Activated CD4-positive, alpha-beta T cell treated with anti-CD3 and anti-CD28 coated beads, Interleukin-2, Interleukin-4, amounts not matched to agents 100 ng/mL and 50 ng/mL, durations not matched to agents 16 hours and 8 hours (primary cell): ENCODE measurements around the gene DOCK8.
"Not testable (repeated sequence)": the region's sequence is repeated elsewhere in the genome, so short reads cannot be mapped to it uniquely, and the experiment has no call there.

ENCODE experiments used
- DNase-seq: peaks from one replicate; pipeline ENCODE4 v3.0.0-alpha.2; 2020; ENCODE audit warnings: low spot score

Gene DOCK8

DNA sequence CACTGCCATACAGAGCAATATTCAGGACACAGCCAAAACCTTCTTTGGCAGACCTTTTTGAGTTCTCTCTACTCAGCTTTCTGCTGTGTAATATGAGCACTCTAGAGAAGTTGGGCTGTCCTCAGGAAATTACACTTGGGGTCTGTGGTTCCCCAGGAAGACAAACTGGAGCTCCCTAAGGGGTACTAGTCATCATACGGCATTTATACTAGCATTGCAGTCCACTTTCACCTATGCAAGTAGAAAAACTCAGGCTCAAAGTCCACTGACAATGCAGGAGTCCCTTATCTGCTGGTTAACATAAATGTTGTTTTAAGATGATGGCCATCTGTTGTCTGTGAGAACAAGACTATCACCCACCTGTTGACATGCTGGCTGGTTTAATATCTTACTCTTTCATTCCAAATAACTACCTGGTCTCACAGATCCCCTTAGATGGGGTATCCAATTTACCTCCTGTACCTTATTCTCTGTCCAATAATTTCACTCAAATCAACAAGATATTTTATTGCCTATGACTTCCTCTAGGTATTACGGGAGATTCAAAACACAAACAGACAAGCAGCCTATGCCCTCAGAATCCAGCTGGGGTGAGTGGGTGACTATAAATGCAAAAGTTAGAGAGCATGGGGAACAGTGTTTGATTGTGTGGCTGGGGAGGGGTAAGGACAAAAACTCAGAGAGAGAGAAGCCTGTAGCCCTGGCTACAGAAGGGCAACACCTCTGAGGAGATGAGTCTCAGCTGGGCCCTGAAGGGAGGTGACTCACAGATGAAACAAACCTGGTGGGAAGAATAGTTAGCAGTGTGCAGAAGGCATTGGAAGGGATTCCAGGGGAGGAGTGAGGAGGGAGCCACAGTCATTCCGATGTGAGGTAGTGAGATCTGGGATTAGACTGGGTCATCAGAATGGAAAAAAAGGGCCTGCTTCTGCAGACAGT is 10.2 kb downstream of the DOCK8 start:
- no peak for DNase-seq

DNA sequence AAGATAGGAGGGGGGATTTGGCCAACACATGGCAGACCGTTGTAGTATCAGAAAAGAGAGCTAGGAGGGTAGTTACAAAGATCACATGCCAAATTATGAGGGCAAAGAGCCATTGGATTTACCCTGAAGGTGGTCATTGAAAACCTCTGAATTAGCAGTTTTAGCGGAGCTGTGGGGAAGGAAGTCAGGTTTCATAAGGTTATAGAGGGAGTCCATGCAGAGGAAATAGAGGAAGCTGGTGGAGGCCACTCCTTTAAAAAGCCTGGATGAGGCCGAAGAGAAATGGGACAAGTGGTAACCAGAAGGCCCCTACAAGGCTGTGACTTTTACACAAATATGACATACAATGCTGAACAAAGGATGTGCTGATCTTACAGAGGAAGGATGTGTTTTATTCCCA is 13.2 kb downstream of the DOCK8 start:
- DNase-seq = no peak

DNA sequence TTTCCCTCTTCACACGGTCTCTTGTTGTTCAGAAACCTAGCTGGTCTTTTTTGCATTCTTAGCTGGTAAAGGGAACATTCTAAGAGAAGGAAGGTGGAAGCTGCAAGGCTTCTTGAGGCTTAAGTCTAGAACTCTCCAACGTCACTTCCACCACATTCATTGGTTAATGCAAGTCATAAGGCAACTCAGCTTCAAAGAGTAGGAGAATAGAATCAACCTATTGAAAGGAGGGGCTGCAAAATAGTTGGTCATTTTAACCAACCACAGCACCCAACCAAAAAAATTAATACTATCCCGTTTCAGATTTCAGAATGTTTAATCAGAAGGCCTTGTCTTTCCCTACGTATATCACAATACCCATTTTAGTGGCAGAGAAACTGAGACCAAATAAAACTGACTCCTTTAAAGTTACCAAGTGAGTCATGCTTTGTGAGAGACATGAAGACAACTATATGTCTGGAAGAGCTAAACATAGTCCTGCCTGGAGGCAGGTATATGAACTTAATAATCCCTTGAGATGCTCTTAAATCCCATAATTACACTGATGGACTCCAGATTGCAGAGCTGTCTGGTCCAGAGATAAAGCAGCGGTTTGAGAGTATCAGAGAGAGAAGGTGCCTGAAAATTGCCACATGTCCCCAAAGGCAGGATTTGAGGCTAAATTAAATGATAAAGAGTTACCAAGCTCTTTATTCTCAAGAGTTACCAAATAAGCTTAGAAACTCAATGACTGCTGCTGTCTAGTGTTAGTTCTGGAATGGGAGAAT is 14.4 kb downstream of the DOCK8 start:
- DNase-seq = no peak

DNA sequence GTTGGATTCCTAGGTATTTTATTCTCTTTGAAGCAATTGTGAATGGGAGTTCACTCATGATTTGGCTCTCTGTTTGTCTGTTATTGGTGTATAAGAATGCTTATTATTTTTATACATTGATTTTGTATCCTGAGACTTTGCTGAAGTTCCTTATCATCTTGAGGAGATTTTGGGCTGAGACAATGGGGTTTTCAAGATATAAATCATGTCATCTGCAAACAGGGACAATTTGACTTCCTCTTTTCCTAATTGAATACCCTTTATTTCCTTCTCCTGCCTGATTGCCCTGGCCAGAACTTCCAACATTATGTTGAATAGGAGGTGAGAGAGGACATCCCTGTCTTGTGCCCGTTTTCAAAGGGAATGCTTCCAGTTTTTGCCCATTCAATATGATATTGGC is 17.0 kb downstream of the DOCK8 start:
- not testable (repeated sequence) for DNase-seq

DNA sequence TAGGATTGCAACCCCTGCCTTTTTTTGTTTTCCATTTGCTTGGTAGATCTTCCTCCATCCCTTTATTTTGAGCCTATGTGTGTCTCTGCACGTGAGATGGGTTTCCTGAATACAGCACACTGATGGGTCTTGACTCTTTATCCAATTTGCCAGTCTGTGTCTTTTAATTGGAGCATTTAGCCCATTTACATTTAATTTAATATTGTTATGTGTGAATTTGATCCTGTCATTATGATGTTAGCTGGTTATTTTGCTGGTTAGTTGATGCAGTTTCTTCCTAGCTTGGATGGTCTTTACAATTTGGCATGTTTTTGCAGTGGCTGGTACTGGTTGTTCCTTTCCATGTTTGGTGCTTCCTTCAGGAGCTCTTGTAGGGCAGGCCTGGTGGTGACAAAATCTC is 19.0 kb downstream of the DOCK8 start:
- DNase-seq = not testable (repeated sequence)

DNA sequence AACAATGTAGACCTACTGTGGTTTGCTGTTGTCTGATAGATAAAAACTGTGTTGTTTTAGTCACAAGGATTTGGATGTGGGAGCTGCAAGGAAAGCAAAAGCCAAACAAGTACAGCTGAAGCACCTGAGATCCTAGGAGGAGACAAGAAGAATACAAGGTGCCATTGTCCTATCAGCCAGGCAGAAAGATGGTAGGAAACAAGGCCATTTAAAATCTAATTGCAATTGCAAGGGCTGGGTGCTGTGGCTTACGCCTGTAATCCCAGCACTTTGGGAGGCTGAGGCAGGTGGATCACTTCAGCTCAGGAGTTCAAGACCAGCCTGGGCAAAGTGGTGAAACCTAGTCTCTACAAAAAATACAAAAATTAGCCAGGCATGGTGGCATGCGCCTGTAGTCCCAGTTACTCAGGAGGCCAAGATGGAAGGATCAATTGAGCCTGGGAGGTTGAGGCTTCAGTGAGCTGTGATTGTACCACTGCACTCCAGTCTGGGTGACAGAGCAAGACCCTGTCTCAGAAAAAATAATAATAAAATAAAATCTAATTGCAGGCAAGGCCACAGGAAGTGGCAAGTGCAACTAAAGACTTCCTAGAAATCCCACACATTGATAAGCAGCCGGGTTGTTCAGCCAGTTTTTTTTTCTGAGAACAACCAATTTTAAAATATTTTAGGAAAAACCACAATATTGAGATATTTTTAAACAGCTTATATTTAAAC is 22.6 kb downstream of the DOCK8 start:
- DNase-seq = no peak

DNA sequence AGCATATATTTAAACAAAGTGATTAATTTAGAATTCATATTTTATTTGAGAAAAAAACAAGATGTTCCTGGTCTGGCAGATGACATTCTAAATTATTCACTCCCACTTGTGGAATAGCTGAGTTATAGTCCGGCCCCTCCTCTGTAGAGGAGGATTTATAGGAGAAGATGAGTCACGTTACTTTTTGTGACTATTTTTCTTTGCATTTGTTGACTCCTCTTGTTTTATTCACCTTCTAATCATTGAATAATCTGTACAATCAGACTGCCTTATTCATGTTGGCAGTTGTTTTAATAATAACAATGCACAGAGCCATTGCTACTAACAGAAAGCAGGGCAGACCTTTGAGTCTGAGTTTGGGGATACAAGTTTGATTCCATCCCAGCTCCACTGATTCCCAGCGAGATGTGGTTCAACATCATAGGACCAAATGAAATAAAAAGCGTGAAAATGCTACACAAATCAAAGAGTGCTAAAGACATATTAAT is 23.2 kb downstream of the DOCK8 start:
- no peak for DNase-seq

DNA sequence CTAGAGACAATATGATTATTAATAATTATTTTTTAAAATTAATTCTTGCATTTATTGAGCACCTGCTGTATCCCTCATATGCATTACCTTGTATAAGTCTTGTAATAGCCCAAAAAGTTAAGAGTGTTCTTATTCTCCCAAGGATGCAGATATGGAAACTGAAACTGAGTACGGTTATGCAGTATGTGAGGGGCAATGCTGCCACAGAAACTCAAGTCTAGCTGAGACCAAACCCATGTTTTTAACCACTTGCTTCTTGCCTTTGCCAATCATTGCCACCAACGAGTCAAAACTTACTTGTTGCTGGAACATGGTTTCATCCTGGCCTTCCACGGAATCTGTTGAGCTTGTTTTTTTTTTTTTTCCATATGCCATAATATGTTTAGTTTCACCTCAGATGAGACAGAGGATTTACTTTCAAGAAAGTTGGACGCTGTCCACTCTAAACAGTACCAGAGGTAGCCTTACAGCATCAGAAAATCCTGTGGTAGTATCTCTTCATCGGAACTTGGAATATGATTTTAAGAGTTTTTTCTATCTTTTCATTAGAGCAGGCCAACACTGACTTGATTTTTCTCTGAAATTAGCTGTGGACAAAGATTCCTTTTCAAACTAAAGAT is 27.9 kb downstream of the DOCK8 start:
- peak; percentile 52 for DNase-seq

DNA sequence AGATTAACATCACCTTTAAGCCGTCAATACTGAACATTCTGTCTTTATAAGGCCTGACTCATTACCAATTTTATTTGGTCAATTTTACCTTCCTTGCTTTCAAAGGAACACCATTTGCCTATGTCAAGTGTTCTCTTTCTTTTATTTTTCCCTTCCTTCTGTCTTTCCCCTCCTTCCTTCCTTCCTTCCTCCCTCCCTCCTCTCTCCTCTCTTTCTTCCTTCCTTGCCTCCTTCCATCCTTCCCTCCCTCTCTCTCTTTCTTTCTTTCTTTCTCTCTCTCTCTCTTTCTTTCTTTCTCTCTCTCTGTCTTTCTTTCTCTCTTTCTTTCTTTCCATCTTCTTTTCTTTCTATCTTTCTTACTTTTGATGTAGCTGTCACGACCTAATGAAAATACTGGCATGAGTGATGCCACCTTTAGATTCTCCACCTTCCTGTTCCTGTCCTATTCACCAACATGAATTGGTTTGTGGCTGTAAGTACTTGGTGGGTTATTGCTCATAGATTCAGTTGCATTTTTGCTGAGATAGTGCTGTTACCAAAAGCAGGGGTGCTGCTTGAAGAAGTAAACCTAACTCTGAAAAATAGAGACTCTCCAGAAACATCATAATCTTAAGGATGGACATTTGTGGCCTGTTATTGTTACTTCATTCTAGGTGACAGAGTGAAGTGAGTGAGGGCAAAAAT is 33.8 kb downstream of the DOCK8 start:
- peak; percentile 38 for DNase-seq

DNA sequence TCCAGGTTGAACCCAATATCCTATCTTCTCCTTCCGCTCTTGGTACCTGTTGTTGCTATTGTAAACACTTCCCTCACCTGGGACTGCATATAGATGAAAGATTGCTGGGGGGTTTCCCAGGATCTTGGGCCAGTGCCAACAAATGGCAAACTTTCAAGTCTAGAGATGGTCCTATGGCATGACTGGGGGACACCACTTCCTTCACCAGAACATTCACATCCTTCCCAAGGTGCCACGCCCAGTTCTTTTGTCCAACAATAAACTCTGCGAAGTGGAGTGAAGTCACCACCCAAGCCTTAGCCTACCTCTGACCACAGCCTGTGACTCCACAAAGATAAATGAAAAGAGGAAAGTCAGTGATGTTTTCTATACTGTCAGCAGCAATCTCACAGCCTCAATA is 34.4 kb downstream of the DOCK8 start:
- peak; percentile 34 for DNase-seq

DNA sequence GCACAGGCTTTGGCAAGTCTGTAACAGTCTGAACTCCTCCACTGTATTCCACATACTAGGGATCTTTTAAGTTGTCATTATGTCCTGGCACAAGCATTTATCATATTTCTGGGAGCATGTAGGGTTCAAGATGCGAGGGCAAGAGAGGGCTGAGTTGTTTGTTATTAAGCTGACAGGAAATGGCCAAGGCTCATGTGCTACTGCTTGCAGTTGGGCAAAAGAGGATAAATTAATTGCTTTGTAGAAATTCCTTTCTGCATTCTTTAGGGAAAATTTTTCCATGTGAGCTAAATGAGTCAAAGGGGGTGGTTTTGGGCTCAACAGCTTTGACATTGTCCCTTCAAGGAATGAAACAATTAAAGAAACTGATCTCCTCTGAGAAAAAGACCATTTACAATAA is 35.4 kb downstream of the DOCK8 start:
- DNase-seq = no peak

DNA sequence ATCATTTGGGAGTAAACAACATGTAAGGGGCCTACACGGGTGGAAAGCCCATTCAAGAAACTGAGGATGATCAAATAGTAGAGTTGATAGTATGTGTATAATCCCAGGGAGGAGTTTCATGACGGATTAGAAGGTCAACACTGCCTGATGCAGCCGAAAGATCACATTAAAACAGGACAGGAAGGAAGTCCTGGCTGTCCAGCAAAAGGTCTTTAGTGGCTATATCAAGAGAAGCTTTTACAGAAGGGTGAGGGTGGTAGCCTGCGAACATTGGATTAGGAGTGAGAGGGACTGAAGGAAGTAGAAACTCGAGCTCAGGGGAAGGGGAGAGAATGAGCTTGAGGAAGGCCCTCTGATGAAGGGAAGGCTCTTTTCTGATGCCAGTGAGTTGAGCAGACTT is 36.0 kb downstream of the DOCK8 start:
- DNase-seq = no peak

DNA sequence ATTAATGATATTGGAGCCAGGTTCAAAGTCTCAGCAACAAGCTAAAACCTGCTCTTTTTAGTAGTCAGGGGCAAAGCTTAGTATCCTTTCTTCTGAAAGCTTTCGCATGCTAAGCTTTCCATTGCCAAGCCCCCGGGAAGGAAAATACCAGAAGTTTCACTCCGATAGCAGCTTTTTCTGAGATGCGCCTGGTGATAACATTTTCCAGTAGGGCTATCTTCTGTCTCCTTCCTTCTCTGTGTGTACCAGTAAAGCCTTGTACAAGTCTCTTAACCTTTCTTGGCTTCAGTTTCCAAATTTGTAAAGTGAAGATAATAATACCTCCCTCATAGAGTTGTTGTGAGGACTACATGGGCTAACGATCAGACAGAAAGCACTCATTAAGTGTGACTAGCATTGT is 36.7 kb downstream of the DOCK8 start:
- no peak for DNase-seq

DNA sequence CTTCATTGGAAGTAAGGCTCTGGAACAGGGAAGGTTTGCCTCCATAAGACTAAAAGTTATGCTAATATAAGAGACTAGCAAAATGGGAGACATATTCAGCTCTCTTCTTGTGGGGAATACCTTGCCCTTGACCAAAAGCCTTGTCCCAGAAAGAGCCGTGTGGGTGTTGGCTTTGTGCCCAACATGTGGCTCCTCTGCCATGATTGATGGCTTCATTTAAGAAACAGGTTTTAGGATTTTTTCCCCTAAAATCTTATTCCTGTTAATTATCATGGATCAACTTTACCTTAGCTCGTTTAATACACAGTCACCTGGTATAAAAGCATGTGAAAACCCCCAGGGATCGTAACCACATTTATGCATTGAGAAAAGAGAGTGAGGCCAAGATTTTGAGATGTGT is 38.9 kb downstream of the DOCK8 start:
- no peak for DNase-seq

DNA sequence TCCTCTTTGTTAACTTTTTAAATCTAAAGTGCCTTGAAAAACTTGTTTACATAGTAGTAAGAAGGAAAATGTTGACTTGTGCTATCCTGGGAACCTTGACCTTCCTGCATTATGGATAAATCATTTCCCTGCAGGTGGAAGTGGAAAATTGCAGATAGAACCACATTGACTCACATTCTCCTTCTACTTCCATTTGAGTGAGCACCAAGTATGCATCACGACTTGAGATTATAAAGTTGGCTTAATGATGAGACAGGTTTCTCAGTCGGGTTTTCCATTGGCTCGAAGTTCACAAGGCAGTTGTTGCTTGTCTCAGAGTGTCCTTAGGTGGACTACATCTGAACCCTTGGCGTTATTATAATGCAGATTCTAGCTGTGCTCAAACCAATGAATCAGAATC is 39.9 kb downstream of the DOCK8 start:
- no peak for DNase-seq

DNA sequence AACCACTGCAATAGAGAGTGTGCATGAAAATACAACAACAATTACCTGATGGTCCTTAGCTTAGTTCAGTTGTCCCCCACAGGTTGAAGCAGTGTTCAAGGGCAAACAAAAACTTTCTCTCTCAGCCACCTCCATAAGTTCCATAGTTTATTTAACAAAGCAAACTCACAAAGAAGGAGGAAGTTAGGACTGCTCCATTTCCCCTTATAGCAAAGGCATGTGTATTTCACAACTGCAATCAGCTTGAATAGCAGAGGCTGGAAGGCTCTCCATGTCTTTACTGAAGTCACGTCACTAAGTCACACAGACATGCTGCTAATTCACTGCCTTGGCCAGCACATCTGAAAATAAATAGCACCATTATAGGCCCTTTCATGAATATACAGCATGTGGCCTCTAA is 43.3 kb downstream of the DOCK8 start:
- no peak for DNase-seq

DNA sequence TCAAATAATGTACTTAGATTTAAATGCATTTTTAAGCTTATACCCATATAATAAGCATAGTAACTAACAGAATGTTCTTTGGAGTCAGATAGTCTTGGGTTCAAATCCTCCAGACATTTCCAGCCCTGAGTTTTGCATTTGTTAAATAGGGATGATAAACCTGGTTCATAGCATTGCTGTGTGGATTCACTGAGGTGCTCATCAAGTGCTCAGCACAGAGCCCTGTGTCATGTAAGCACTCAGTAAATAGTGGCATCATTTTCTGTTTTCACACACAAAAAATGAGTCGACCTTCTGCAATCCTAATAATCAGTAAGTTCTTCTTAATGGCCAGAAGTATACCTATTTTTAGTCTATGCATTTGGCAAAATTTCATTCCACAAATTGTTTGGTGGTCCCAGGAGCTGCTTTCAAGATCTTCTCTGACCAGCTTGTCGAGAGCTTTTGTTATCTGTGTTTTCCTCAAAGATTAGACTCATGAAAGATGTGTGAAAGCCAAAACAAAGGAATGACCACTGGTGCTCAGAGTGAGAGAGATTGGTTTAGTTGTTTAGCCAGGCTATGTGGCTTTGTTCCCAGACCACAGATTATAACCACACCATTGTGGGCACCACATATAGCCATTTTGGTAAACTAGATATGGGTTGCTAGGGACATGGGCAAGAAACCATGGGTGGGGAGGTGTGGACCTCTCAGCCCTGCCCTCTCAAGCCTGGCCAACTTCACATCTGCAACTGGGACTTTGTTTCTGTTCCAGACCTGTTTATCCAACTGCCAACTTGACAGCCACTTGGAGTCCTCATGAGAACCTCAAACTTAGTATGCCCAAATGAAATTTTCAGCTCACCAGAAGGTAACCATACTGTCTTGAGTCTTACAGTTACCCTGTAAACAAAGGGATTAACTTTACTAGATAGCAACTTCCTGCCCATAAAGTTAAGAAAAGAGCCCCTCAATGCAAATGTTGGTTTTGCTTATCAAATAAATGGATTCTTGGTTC is 45.0 kb downstream of the DOCK8 start:
- no peak for DNase-seq

DNA sequence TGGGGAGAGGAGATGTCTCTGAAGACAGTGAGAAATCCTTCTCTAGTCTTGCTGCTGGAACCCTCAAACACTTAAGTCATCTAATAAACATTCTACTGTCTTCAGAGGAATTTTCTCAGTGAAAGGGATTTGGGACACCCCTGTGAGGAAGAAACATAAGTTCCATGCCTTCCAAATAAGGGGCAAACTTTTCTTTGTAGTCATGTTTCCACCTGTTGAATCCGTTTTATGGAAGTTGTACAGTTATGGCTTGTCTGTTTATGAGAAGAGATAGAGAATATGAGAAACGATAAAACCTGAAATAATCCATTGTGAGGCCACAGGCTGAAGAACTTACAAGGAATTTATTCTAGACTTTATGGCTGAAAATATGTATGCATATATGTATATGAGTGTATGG is 49.6 kb downstream of the DOCK8 start:
- no peak for DNase-seq

DNA sequence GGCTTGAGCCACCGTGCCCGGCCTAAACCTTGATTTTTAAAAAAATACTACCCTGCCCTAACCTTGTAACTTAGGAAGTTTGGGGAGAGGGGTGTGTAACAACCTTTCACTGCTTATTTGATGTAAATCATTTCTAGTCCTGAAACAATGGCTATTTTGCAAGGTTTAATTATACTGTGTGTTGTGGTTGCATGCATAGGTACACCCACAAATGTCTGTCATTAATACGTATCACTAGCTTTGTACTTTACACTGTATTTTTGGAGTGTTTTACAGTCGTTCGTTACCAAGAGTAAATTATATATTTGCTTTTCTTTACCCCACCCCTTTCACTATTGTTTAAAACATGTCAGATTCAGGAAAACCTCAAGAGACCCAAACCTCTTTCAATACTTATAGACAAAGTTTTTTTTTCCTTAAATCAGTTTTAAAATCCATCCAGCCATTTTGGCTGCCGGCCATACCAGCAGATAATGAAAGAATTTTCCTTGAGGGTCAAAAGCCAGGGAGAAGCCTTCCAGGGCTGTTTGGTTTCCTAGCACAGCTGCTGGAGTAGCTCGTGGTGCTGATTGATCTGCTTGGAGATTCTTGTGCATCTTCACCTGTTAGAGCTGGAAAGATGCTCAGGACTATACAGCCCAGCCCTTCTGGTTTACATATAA is 50.7 kb downstream of the DOCK8 start:
- no peak for DNase-seq

DNA sequence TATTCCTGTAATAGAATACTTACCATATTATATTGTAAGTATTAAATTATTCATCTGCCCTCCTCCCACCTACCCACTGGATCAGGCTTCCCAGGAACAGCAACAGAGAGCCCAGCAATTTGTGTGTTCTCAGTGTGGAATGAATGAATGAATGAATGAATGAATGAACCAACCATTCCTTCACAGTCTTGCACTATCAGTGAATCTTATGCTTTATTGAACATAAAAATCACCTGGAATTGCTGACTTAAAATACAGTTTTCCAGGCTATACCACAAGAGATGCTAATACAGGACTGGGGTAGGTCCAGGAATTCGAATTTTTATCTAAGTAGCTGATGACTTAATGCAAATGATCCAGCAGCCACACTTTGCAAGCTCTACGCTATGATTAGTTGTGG is 51.6 kb downstream of the DOCK8 start:
- DNase-seq = no peak
